HepG2 (cell line): Measurements from ENCODE around the gene SYT1.

Source experiments
- FOSL2 ChIP-seq: sonication (generic); formaldehyde crosslinking; IDR thresholded peaks from 2 replicates; pipeline ENCODE4 v1.4.0; 2020; ENCODE audit warnings: missing genetic modification reagents
- MAZ ChIP-seq, 2 experiments: sonication (generic) in 1 of 2; formaldehyde crosslinking in 1 of 2; IDR thresholded peaks; 2 replicates each; pipeline versions ENCODE4 v1.5.0 to v1.6.1; 2012 to 2020; ENCODE audit warnings: low read depth in 2 of 2, mild to moderate bottlenecking in 2 of 2, borderline replicate concordance in 1 of 2, improper control_type of control experiment in 1 of 2, low read length in 1 of 2, missing genetic modification reagents in 1 of 2, moderate library complexity in 1 of 2
- NFATC3 ChIP-seq: sonication (generic); formaldehyde crosslinking; IDR thresholded peaks from 2 replicates; pipeline ENCODE4 v1.5.1; 2020; ENCODE audit warnings: mild to moderate bottlenecking, missing genetic modification reagents
- POLR2A ChIP-seq, 2 experiments: IDR thresholded peaks; 2 replicates each; pipeline ENCODE4 v1.6.1; 2011; ENCODE audit warnings: low read depth in 2 of 2, low read length in 2 of 2, mild to moderate bottlenecking in 1 of 2, moderate library complexity in 1 of 2; ENCODE audit not compliant: insufficient read depth in 1 of 2
- POLR2AphosphoS5 ChIP-seq: IDR thresholded peaks from 2 replicates; pipeline ENCODE4 v1.6.1; 2012; ENCODE audit warnings: low read depth, low read length
- RBM22 ChIP-seq: fragments of 200-400 bp; formaldehyde crosslinking; optimal IDR thresholded peaks from 2 replicates; pipeline ENCODE3; 2017; ENCODE audit warnings: mild to moderate bottlenecking, low read length, moderate library complexity
- SIX4 ChIP-seq: sonication (generic); formaldehyde crosslinking; IDR thresholded peaks from 2 replicates; pipeline ENCODE4 v1.4.0; 2020; ENCODE audit warnings: missing genetic modification reagents
- TF ChIP-seq, protein P1 (sequence below): sonication (generic); formaldehyde crosslinking; IDR thresholded peaks from 2 replicates; pipeline ENCODE4 v1.5.0; 2020; ENCODE audit warnings: mild to moderate bottlenecking, missing genetic modification reagents, moderate library complexity
- TF ChIP-seq, protein P2 (sequence below): sonication (generic); formaldehyde crosslinking; IDR thresholded peaks from 2 replicates; pipeline ENCODE4 v1.4.0; 2020; ENCODE audit warnings: missing genetic modification reagents

DNA sequence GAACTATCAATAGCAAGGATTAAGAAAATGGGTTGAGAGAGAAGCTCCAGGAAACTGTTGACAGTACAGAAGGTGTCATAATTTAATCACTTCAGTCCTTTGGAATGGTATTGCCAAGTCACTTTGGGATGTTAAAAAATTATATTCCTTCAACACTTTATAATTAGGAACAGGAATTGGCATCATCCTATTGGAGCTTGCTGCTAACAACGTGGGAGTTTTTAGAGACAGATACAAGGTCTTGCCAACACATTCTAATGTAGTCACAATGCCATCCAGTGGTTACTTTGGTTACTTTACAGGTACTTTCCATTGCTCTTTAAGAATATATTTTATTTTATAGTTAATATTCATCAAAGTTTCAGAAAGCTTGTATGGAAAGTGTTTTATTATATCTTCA lies 310.1 kb downstream of the SYT1 start:
- TF ChIP-seq, protein P1, sequence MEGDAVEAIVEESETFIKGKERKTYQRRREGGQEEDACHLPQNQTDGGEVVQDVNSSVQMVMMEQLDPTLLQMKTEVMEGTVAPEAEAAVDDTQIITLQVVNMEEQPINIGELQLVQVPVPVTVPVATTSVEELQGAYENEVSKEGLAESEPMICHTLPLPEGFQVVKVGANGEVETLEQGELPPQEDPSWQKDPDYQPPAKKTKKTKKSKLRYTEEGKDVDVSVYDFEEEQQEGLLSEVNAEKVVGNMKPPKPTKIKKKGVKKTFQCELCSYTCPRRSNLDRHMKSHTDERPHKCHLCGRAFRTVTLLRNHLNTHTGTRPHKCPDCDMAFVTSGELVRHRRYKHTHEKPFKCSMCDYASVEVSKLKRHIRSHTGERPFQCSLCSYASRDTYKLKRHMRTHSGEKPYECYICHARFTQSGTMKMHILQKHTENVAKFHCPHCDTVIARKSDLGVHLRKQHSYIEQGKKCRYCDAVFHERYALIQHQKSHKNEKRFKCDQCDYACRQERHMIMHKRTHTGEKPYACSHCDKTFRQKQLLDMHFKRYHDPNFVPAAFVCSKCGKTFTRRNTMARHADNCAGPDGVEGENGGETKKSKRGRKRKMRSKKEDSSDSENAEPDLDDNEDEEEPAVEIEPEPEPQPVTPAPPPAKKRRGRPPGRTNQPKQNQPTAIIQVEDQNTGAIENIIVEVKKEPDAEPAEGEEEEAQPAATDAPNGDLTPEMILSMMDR (CRISPR knock-in tag), result peak; percentile 23; the same call in 1 of the 2 replicates
- TF ChIP-seq SIX4 (CRISPR knock-in tag) (no peak), FOSL2 (CRISPR knock-in tag) (no peak), POLR2AphosphoS5 (no peak), NFATC3 (CRISPR knock-in tag) (no peak), MAZ (IDR thresholded peaks at IDR 0.05; ENCODE audit: borderline replicate concordance, low read depth, low read length) (no peak), MAZ (CRISPR knock-in tag; IDR thresholded peaks at IDR 0.05; ENCODE audit: low read depth) (no peak), RBM22 (no peak), POLR2A (IDR thresholded peaks at IDR 0.05; ENCODE audit: insufficient read depth in 1 of 2, low read depth in 2 of 2, low read length in 2 of 2) (no peak)
- TF ChIP-seq, protein P2, sequence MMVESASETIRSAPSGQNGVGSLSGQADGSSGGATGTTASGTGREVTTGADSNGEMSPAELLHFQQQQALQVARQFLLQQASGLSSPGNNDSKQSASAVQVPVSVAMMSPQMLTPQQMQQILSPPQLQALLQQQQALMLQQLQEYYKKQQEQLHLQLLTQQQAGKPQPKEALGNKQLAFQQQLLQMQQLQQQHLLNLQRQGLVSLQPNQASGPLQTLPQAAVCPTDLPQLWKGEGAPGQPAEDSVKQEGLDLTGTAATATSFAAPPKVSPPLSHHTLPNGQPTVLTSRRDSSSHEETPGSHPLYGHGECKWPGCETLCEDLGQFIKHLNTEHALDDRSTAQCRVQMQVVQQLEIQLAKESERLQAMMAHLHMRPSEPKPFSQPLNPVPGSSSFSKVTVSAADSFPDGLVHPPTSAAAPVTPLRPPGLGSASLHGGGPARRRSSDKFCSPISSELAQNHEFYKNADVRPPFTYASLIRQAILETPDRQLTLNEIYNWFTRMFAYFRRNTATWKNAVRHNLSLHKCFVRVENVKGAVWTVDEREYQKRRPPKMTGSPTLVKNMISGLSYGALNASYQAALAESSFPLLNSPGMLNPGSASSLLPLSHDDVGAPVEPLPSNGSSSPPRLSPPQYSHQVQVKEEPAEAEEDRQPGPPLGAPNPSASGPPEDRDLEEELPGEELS, result no peak
